A549 (cell line): ENCODE results near the gene DEFB124.

ENCODE experiments used
- MAFK ChIP-seq: fragments of 450-650 bp; IDR thresholded peaks from 2 replicates; pipeline ENCODE4 v1.6.1; 2014; ENCODE audit not compliant: partially characterized antibody
- MAX ChIP-seq: IDR thresholded peaks from 2 replicates; pipeline ENCODE4 v1.6.1; 2012
- POLR2A ChIP-seq: IDR thresholded peaks from 2 replicates; pipeline ENCODE4 v1.6.1; 2012; ENCODE audit warnings: mild to moderate bottlenecking, low read length
- RNF2 ChIP-seq: fragments of 200-600 bp; sonication (generic); IDR thresholded peaks from 2 replicates; pipeline ENCODE4 v1.6.1; 2016; ENCODE audit warnings: low read depth, mild to moderate bottlenecking, antibody characterized with exemption, moderate library complexity, borderline replicate concordance
- USF2 ChIP-seq: fragments of 450-650 bp; IDR thresholded peaks from 2 replicates; pipeline ENCODE4 v1.6.1; 2014; ENCODE audit warnings: antibody characterized with exemption
- TF ChIP-seq, protein P1 (sequence below): fragments of >200 bp; sonication (Bioruptor Twin); formaldehyde crosslinking; IDR thresholded peaks from 3 replicates; pipeline ENCODE4 v1.5.1; 2016

GRCh38 chr20:31516166-31516565, 41.2 kb upstream of the DEFB124 start:
- TF ChIP-seq, protein P1, sequence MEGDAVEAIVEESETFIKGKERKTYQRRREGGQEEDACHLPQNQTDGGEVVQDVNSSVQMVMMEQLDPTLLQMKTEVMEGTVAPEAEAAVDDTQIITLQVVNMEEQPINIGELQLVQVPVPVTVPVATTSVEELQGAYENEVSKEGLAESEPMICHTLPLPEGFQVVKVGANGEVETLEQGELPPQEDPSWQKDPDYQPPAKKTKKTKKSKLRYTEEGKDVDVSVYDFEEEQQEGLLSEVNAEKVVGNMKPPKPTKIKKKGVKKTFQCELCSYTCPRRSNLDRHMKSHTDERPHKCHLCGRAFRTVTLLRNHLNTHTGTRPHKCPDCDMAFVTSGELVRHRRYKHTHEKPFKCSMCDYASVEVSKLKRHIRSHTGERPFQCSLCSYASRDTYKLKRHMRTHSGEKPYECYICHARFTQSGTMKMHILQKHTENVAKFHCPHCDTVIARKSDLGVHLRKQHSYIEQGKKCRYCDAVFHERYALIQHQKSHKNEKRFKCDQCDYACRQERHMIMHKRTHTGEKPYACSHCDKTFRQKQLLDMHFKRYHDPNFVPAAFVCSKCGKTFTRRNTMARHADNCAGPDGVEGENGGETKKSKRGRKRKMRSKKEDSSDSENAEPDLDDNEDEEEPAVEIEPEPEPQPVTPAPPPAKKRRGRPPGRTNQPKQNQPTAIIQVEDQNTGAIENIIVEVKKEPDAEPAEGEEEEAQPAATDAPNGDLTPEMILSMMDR = no peak
- TF ChIP-seq MAFK (no peak), MAX (no peak), USF2 (no peak), POLR2A (no peak), RNF2 (no peak)
